ENCODE data around the gene STON1. TPM values are rescaled to one million over a fixed set of nuclear protein-coding genes. Genes with fewer than 3 reads are reported as not detected.
"Not testable (repeated sequence)": the region's sequence is repeated elsewhere in the genome, so short reads cannot be mapped to it uniquely, and the experiment has no call there.

STON1 gene
- total RNA-seq, 1 donor from 2014 or later: 13.0 TPM

- Histone ChIP-seq H3K9ac (ENCODE audit: low read depth in 1 of 3, low read length in 3 of 3) (no peak overlapping the region), H3K4me3 (ENCODE audit: low read length in 3 of 3) (no peak overlapping the region), H3K36me3 (ENCODE audit: control insufficient read depth in 3 of 3, insufficient read depth in 3 of 3, low read length in 3 of 3) (no peaks in the 10 kb centered on the region), H3K9me3 (ENCODE audit: control insufficient read depth in 3 of 3, low read length in 3 of 3) (no peaks in the 10 kb centered on the region), H3K4me1 (ENCODE audit: control insufficient read depth in 3 of 3, insufficient read depth in 3 of 3, low read length in 3 of 3) (peaks cover 0 to 2% (median 0%) of the 10 kb centered on the region in 3 donors), H3K27ac (ENCODE audit: low read depth, low read length) (no peak overlapping the region), H3K27me3 (ENCODE audit: control insufficient read depth in 3 of 3, insufficient read depth in 3 of 3, low read length in 3 of 3) (no peaks in the 10 kb centered on the region)
Observed at GRCh38 chr2:48540237-48540935, 10.4 kb downstream of the STON1 start.

GRCh38 chr2:48541666-48542389 lies 11.9 kb downstream of the STON1 start:
- no peak overlapping the region for H3K9ac ChIP-seq (ENCODE audit: low read depth in 1 of 3, low read length in 3 of 3)
- H3K27ac ChIP-seq (ENCODE audit: low read depth, low read length): no peak overlapping the region
- no peaks in the 10 kb centered on the region for H3K27me3 ChIP-seq (ENCODE audit: control insufficient read depth in 3 of 3, insufficient read depth in 3 of 3, low read length in 3 of 3)
- H3K4me1 ChIP-seq (ENCODE audit: control insufficient read depth in 3 of 3, insufficient read depth in 3 of 3, low read length in 3 of 3): peaks cover 0 to 4% (median 0%) of the 10 kb centered on the region in 3 donors
- no peaks in the 10 kb centered on the region for H3K9me3 ChIP-seq (ENCODE audit: control insufficient read depth in 3 of 3, low read length in 3 of 3)
- H3K4me3 ChIP-seq (ENCODE audit: low read length in 3 of 3): no peak overlapping the region
- H3K36me3 ChIP-seq (ENCODE audit: control insufficient read depth in 3 of 3, insufficient read depth in 3 of 3, low read length in 3 of 3): no peaks in the 10 kb centered on the region

- H3K4me3 ChIP-seq (ENCODE audit: low read length in 3 of 3): no peak overlapping the region
- no peaks in the 10 kb centered on the region for H3K36me3 ChIP-seq (ENCODE audit: control insufficient read depth in 3 of 3, insufficient read depth in 3 of 3, low read length in 3 of 3)
- H3K4me1 ChIP-seq (ENCODE audit: control insufficient read depth in 3 of 3, insufficient read depth in 3 of 3, low read length in 3 of 3): peaks cover 0 to 4% (median 0%) of the 10 kb centered on the region in 3 donors
- H3K9me3 ChIP-seq (ENCODE audit: control insufficient read depth in 3 of 3, low read length in 3 of 3): no peaks in the 10 kb centered on the region
- no peak overlapping the region for H3K9ac ChIP-seq (ENCODE audit: low read depth in 1 of 3, low read length in 3 of 3)
- H3K27ac ChIP-seq (ENCODE audit: low read depth, low read length): no peak overlapping the region
- H3K27me3 ChIP-seq (ENCODE audit: control insufficient read depth in 3 of 3, insufficient read depth in 3 of 3, low read length in 3 of 3): no peaks in the 10 kb centered on the region
Observed at GRCh38 chr2:48543895-48544294, 13.9 kb downstream of the STON1 start.

GRCh38 chr2:48545244-48545643 lies 15.3 kb downstream of the STON1 start:
- no peak overlapping the region for H3K4me3 ChIP-seq (ENCODE audit: low read length in 3 of 3)
- peaks cover 0 to 4% (median 0%) of the 10 kb centered on the region in 3 donors for H3K4me1 ChIP-seq (ENCODE audit: control insufficient read depth in 3 of 3, insufficient read depth in 3 of 3, low read length in 3 of 3)
- H3K27me3 ChIP-seq (ENCODE audit: control insufficient read depth in 3 of 3, insufficient read depth in 3 of 3, low read length in 3 of 3): no peaks in the 10 kb centered on the region
- H3K27ac ChIP-seq (ENCODE audit: low read depth, low read length): no peak overlapping the region
- no peaks in the 10 kb centered on the region for H3K36me3 ChIP-seq (ENCODE audit: control insufficient read depth in 3 of 3, insufficient read depth in 3 of 3, low read length in 3 of 3)
- no peak overlapping the region for H3K9ac ChIP-seq (ENCODE audit: low read depth in 1 of 3, low read length in 3 of 3)
- no peaks in the 10 kb centered on the region for H3K9me3 ChIP-seq (ENCODE audit: control insufficient read depth in 3 of 3, low read length in 3 of 3)

- Histone ChIP-seq H3K9ac (ENCODE audit: low read depth in 1 of 3, low read length in 3 of 3) (no peak overlapping the region), H3K36me3 (ENCODE audit: control insufficient read depth in 3 of 3, insufficient read depth in 3 of 3, low read length in 3 of 3) (no peaks in the 10 kb centered on the region), H3K9me3 (ENCODE audit: control insufficient read depth in 3 of 3, low read length in 3 of 3) (no peaks in the 10 kb centered on the region), H3K27ac (ENCODE audit: low read depth, low read length) (no peak overlapping the region), H3K4me1 (ENCODE audit: control insufficient read depth in 3 of 3, insufficient read depth in 3 of 3, low read length in 3 of 3) (peaks cover 0 to 4% (median 0%) of the 10 kb centered on the region in 3 donors), H3K4me3 (ENCODE audit: low read length in 3 of 3) (no peak overlapping the region), H3K27me3 (ENCODE audit: control insufficient read depth in 3 of 3, insufficient read depth in 3 of 3, low read length in 3 of 3) (no peaks in the 10 kb centered on the region)
Observed at GRCh38 chr2:48548840-48549239, 18.9 kb downstream of the STON1 start.

GRCh38 chr2:48549972-48550371 lies 20.0 kb downstream of the STON1 start:
- H3K27ac ChIP-seq (ENCODE audit: low read depth, low read length): no peak overlapping the region
- no peaks in the 10 kb centered on the region for H3K36me3 ChIP-seq (ENCODE audit: control insufficient read depth in 3 of 3, insufficient read depth in 3 of 3, low read length in 3 of 3)
- H3K27me3 ChIP-seq (ENCODE audit: control insufficient read depth in 3 of 3, insufficient read depth in 3 of 3, low read length in 3 of 3): no peaks in the 10 kb centered on the region
- H3K9ac ChIP-seq (ENCODE audit: low read depth in 1 of 3, low read length in 3 of 3): no peak overlapping the region
- no peak overlapping the region for H3K4me3 ChIP-seq (ENCODE audit: low read length in 3 of 3)
- peaks cover 0 to 4% (median 0%) of the 10 kb centered on the region in 3 donors for H3K4me1 ChIP-seq (ENCODE audit: control insufficient read depth in 3 of 3, insufficient read depth in 3 of 3, low read length in 3 of 3)
- no peaks in the 10 kb centered on the region for H3K9me3 ChIP-seq (ENCODE audit: control insufficient read depth in 3 of 3, low read length in 3 of 3)

- Histone ChIP-seq H3K27ac (ENCODE audit: low read depth, low read length) (no peak overlapping the region), H3K9ac (ENCODE audit: low read depth in 1 of 3, low read length in 3 of 3) (no peak overlapping the region)
Observed at GRCh38 chr2:48551548-48551947, 21.6 kb downstream of the STON1 start.

GRCh38 chr2:48555071-48555470 lies 25.1 kb downstream of the STON1 start:
- H3K27me3 ChIP-seq (ENCODE audit: control insufficient read depth in 3 of 3, insufficient read depth in 3 of 3, low read length in 3 of 3): not testable (repeated sequence)

More at GRCh38 chr2:48551548-48551947, 21.6 kb downstream of the STON1 start:
- Histone ChIP-seq H3K4me3 (ENCODE audit: low read length in 3 of 3) (no peak overlapping the region), H3K36me3 (ENCODE audit: control insufficient read depth in 3 of 3, insufficient read depth in 3 of 3, low read length in 3 of 3) (no peaks in the 10 kb centered on the region), H3K9me3 (ENCODE audit: control insufficient read depth in 3 of 3, low read length in 3 of 3) (no peaks in the 10 kb centered on the region), H3K27me3 (ENCODE audit: control insufficient read depth in 3 of 3, insufficient read depth in 3 of 3, low read length in 3 of 3) (no peaks in the 10 kb centered on the region), H3K4me1 (ENCODE audit: control insufficient read depth in 3 of 3, insufficient read depth in 3 of 3, low read length in 3 of 3) (no peaks in the 10 kb centered on the region)

GRCh38 chr2:48558456-48558855 lies 28.5 kb downstream of the STON1 start:
- Histone ChIP-seq H3K36me3 (ENCODE audit: control insufficient read depth in 3 of 3, insufficient read depth in 3 of 3, low read length in 3 of 3) (no peaks in the 10 kb centered on the region), H3K4me3 (ENCODE audit: low read length in 3 of 3) (no peak overlapping the region), H3K9me3 (ENCODE audit: control insufficient read depth in 3 of 3, low read length in 3 of 3) (no peaks in the 10 kb centered on the region), H3K27me3 (ENCODE audit: control insufficient read depth in 3 of 3, insufficient read depth in 3 of 3, low read length in 3 of 3) (no peaks in the 10 kb centered on the region), H3K27ac (ENCODE audit: low read depth, low read length) (no peak overlapping the region), H3K4me1 (ENCODE audit: control insufficient read depth in 3 of 3, insufficient read depth in 3 of 3, low read length in 3 of 3) (no peaks in the 10 kb centered on the region), H3K9ac (ENCODE audit: low read depth in 1 of 3, low read length in 3 of 3) (no peak overlapping the region)

More at GRCh38 chr2:48555071-48555470, 25.1 kb downstream of the STON1 start:
- not testable (repeated sequence) for H3K9ac ChIP-seq (ENCODE audit: low read depth in 1 of 3, low read length in 3 of 3); H3K9me3 ChIP-seq (ENCODE audit: control insufficient read depth in 3 of 3, low read length in 3 of 3); H3K27ac ChIP-seq (ENCODE audit: low read depth, low read length); H3K36me3 ChIP-seq (ENCODE audit: control insufficient read depth in 3 of 3, insufficient read depth in 3 of 3, low read length in 3 of 3); H3K4me3 ChIP-seq (ENCODE audit: low read length in 3 of 3); H3K4me1 ChIP-seq (ENCODE audit: control insufficient read depth in 3 of 3, insufficient read depth in 3 of 3, low read length in 3 of 3)

GRCh38 chr2:48560546-48561209 lies 30.7 kb downstream of the STON1 start:
- Histone ChIP-seq H3K27me3 (ENCODE audit: control insufficient read depth in 3 of 3, insufficient read depth in 3 of 3, low read length in 3 of 3) (no peaks in the 10 kb centered on the region), H3K4me1 (ENCODE audit: control insufficient read depth in 3 of 3, insufficient read depth in 3 of 3, low read length in 3 of 3) (no peaks in the 10 kb centered on the region), H3K9me3 (ENCODE audit: control insufficient read depth in 3 of 3, low read length in 3 of 3) (no peaks in the 10 kb centered on the region), H3K9ac (ENCODE audit: low read depth in 1 of 3, low read length in 3 of 3) (no peak overlapping the region), H3K27ac (ENCODE audit: low read depth, low read length) (no peak overlapping the region), H3K36me3 (ENCODE audit: control insufficient read depth in 3 of 3, insufficient read depth in 3 of 3, low read length in 3 of 3) (no peaks in the 10 kb centered on the region), H3K4me3 (ENCODE audit: low read length in 3 of 3) (no peak overlapping the region)
